ENCODE results near the gene MGAT4A.

DNA sequence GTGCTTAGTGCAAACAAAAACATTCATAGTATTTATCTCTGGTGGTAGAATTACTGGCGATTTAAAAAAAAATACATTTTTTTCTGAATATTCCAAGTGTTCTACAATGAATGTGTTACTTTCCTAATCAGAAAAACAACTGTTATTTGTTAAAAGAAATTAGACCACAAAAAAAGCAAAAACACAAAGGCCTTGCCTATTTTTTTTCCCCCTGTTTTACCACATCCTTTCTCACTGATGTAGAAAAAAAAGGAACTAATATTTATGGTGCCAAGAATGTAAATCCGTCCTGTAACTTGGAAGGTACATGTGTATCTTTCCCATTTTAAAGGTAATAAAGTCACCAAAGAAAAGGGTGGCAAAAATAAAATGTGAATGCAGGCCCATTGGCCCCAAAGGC lies 28.4 kb upstream of the MGAT4A start:
- TF ChIP-seq EP300 (IDR thresholded peaks at IDR 0.05) (no peak), TP53 (CRISPR knock-in tag; IDR thresholded peaks at IDR 0.05) (no peak), POLR2A (IDR thresholded peaks at IDR 0.05; ENCODE audit: low read length) (no peak), RAD21 (conservative IDR thresholded peaks at IDR 0.05 in 1 of 2, IDR thresholded peaks at IDR 0.05 in 1 of 2) (no peak), JUNB (IDR thresholded peaks at IDR 0.05) (no peak), CEBPB (IDR thresholded peaks at IDR 0.05) (no peak), NR3C1 (IDR thresholded peaks at IDR 0.05) (no peak)
- TF ChIP-seq, protein P1, sequence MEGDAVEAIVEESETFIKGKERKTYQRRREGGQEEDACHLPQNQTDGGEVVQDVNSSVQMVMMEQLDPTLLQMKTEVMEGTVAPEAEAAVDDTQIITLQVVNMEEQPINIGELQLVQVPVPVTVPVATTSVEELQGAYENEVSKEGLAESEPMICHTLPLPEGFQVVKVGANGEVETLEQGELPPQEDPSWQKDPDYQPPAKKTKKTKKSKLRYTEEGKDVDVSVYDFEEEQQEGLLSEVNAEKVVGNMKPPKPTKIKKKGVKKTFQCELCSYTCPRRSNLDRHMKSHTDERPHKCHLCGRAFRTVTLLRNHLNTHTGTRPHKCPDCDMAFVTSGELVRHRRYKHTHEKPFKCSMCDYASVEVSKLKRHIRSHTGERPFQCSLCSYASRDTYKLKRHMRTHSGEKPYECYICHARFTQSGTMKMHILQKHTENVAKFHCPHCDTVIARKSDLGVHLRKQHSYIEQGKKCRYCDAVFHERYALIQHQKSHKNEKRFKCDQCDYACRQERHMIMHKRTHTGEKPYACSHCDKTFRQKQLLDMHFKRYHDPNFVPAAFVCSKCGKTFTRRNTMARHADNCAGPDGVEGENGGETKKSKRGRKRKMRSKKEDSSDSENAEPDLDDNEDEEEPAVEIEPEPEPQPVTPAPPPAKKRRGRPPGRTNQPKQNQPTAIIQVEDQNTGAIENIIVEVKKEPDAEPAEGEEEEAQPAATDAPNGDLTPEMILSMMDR (IDR thresholded peaks at IDR 0.05): no peak
- TF ChIP-seq, protein P2, sequence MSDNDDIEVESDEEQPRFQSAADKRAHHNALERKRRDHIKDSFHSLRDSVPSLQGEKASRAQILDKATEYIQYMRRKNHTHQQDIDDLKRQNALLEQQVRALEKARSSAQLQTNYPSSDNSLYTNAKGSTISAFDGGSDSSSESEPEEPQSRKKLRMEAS (IDR thresholded peaks at IDR 0.05): no peak

All from A549 (cell line).